ENCODE measurements around the gene TALDO1. TPM values are rescaled to one million over a fixed set of nuclear protein-coding genes. Genes with fewer than 3 reads are reported as not detected.

TALDO1 gene
- total and polyA plus RNA-seq, 4 donors: 72.5 to 181 (median 128) TPM

DNA sequence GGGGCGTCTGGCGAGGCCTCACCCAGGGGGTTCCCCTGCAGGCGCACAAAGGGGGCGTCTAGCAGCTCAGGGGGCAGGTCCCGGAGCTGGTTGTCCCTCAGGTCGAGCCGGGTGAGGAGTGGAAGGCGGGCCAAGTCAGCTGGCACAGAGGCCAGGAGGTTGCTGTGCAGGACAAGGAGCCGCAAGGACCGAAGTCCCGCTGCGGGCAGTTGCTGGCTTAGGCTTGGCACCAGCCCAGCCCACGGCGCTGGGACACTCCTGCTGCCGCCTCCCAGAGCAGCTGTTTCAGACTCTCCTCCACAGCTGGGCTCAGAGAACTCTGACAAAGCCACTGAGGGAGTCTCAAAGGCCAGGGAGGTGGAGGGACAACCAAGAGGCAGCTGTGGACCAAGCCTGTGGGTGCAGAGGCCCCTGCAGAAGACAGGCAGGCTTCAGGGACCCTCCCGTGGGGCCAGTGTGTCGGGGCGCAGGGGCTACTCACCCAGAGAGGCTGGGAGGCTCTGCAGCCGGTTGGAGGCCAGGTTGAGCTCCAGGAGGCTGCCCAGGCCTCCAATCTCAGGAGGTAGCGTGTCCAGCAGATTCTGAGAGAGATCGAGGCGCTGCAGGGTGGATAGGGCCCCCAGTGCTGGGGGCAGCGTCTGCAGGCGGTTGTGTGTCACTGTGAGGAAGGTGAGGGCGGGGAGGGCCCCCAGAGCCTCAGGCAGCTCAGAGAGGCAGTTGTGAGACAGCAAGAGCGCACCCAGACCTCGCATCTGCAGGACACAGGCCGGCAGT lies 55.6 kb downstream of the TALDO1 start:
- Histone ChIP-seq H3K9ac (ENCODE audit: low read depth in 1 of 2, low read length in 2 of 2) (no peak overlapping the region), H3K4me3 (ENCODE audit: low read depth in 1 of 3, low read length in 3 of 3) (no peak overlapping the region), H3K4me1 (ENCODE audit: control insufficient read depth in 4 of 4, insufficient read depth in 4 of 4, low read length in 3 of 4) (peaks cover 7 to 19% (median 16%) of the 10 kb centered on the region in 4 donors), H3K27ac (ENCODE audit: low read depth in 1 of 2, low read length in 2 of 2) (no peak overlapping the region), H3K36me3 (ENCODE audit: control insufficient read depth in 4 of 4, insufficient read depth in 3 of 4, low read depth in 1 of 4, low read length in 3 of 4) (peaks cover 0 to 5% (median 1%) of the 10 kb centered on the region in 4 donors), H3K27me3 (ENCODE audit: control insufficient read depth in 4 of 4, insufficient read depth in 4 of 4, low read length in 3 of 4) (no peaks in the 10 kb centered on the region), H3K9me3 (ENCODE audit: control insufficient read depth in 4 of 4, low read length in 3 of 4) (no peaks in the 10 kb centered on the region)
- DNase-seq (ENCODE audit: low spot score): no peak
- WGBS: 92% methylated on average over 28 of the region's 28 CpGs
- TF ChIP-seq RXRA (IDR thresholded peaks at IDR 0.05) (no peak), FOXA1 (IDR thresholded peaks at IDR 0.05) (no peak), HNF4A (conservative IDR thresholded peaks at IDR 0.05) (no peak), TAF1 (conservative IDR thresholded peaks at IDR 0.05) (no peak), YY1 (IDR thresholded peaks at IDR 0.05) (no peak), NR2F2 (IDR thresholded peaks at IDR 0.05) (no peak), JUND (IDR thresholded peaks at IDR 0.05) (no peak), EGR1 (IDR thresholded peaks at IDR 0.05; ENCODE audit: low read depth in 2 of 2) (no peak), SP1 (IDR thresholded peaks at IDR 0.05) (no peak), HNF4G (IDR thresholded peaks at IDR 0.05) (no peak), RAD21 (IDR thresholded peaks at IDR 0.05) (no peak), FOXA2 (IDR thresholded peaks at IDR 0.05) (no peak)
- TF ChIP-seq, protein P1, sequence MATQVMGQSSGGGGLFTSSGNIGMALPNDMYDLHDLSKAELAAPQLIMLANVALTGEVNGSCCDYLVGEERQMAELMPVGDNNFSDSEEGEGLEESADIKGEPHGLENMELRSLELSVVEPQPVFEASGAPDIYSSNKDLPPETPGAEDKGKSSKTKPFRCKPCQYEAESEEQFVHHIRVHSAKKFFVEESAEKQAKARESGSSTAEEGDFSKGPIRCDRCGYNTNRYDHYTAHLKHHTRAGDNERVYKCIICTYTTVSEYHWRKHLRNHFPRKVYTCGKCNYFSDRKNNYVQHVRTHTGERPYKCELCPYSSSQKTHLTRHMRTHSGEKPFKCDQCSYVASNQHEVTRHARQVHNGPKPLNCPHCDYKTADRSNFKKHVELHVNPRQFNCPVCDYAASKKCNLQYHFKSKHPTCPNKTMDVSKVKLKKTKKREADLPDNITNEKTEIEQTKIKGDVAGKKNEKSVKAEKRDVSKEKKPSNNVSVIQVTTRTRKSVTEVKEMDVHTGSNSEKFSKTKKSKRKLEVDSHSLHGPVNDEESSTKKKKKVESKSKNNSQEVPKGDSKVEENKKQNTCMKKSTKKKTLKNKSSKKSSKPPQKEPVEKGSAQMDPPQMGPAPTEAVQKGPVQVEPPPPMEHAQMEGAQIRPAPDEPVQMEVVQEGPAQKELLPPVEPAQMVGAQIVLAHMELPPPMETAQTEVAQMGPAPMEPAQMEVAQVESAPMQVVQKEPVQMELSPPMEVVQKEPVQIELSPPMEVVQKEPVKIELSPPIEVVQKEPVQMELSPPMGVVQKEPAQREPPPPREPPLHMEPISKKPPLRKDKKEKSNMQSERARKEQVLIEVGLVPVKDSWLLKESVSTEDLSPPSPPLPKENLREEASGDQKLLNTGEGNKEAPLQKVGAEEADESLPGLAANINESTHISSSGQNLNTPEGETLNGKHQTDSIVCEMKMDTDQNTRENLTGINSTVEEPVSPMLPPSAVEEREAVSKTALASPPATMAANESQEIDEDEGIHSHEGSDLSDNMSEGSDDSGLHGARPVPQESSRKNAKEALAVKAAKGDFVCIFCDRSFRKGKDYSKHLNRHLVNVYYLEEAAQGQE (IDR thresholded peaks at IDR 0.05): no peak
- TF ChIP-seq, protein P2, sequence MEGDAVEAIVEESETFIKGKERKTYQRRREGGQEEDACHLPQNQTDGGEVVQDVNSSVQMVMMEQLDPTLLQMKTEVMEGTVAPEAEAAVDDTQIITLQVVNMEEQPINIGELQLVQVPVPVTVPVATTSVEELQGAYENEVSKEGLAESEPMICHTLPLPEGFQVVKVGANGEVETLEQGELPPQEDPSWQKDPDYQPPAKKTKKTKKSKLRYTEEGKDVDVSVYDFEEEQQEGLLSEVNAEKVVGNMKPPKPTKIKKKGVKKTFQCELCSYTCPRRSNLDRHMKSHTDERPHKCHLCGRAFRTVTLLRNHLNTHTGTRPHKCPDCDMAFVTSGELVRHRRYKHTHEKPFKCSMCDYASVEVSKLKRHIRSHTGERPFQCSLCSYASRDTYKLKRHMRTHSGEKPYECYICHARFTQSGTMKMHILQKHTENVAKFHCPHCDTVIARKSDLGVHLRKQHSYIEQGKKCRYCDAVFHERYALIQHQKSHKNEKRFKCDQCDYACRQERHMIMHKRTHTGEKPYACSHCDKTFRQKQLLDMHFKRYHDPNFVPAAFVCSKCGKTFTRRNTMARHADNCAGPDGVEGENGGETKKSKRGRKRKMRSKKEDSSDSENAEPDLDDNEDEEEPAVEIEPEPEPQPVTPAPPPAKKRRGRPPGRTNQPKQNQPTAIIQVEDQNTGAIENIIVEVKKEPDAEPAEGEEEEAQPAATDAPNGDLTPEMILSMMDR (IDR thresholded peaks at IDR 0.05; ENCODE audit: low read depth, low read length, missing input control): no peak
- TF ChIP-seq, protein P3, sequence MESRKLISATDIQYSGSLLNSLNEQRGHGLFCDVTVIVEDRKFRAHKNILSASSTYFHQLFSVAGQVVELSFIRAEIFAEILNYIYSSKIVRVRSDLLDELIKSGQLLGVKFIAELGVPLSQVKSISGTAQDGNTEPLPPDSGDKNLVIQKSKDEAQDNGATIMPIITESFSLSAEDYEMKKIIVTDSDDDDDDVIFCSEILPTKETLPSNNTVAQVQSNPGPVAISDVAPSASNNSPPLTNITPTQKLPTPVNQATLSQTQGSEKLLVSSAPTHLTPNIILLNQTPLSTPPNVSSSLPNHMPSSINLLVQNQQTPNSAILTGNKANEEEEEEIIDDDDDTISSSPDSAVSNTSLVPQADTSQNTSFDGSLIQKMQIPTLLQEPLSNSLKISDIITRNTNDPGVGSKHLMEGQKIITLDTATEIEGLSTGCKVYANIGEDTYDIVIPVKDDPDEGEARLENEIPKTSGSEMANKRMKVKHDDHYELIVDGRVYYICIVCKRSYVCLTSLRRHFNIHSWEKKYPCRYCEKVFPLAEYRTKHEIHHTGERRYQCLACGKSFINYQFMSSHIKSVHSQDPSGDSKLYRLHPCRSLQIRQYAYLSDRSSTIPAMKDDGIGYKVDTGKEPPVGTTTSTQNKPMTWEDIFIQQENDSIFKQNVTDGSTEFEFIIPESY (IDR thresholded peaks at IDR 0.05): no peak
- TF ChIP-seq, protein P4, sequence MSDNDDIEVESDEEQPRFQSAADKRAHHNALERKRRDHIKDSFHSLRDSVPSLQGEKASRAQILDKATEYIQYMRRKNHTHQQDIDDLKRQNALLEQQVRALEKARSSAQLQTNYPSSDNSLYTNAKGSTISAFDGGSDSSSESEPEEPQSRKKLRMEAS (IDR thresholded peaks at IDR 0.05): no peak

DNA sequence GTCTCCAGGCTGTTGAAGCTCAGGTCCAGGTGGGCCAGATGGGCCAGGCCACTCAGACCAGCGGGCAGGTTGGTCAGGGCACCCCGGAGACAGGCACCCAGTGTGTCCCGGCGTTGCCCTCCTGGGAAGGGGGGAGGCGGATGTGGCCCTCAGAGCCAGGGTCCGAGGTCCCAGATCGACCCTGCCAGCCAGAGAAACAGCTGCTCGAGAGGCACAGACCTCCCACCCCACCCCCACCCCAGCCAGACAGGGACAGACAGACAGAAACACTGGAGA lies 56.1 kb downstream of the TALDO1 start:
- 92% methylated on average over 8 of the region's 8 CpGs for WGBS
- H3K36me3 ChIP-seq (ENCODE audit: control insufficient read depth in 4 of 4, insufficient read depth in 3 of 4, low read depth in 1 of 4, low read length in 3 of 4): peaks cover 0 to 5% (median 1%) of the 10 kb centered on the region in 4 donors
- H3K4me3 ChIP-seq (ENCODE audit: low read depth in 1 of 3, low read length in 3 of 3): no peak overlapping the region
- no peaks in the 10 kb centered on the region for H3K27me3 ChIP-seq (ENCODE audit: control insufficient read depth in 4 of 4, insufficient read depth in 4 of 4, low read length in 3 of 4)
- no peak for DNase-seq (ENCODE audit: low spot score)
- no peak overlapping the region for H3K9ac ChIP-seq (ENCODE audit: low read depth in 1 of 2, low read length in 2 of 2)
- no peak overlapping the region for H3K27ac ChIP-seq (ENCODE audit: low read depth in 1 of 2, low read length in 2 of 2)
- TF ChIP-seq, protein P3 (IDR thresholded peaks at IDR 0.05): no peak
- TF ChIP-seq YY1 (IDR thresholded peaks at IDR 0.05) (no peak), TAF1 (conservative IDR thresholded peaks at IDR 0.05) (no peak), NR2F2 (IDR thresholded peaks at IDR 0.05) (no peak), RAD21 (IDR thresholded peaks at IDR 0.05) (no peak), RXRA (IDR thresholded peaks at IDR 0.05) (no peak), HNF4A (conservative IDR thresholded peaks at IDR 0.05) (no peak)
- TF ChIP-seq, protein P1 (IDR thresholded peaks at IDR 0.05): no peak
- H3K9me3 ChIP-seq (ENCODE audit: control insufficient read depth in 4 of 4, low read length in 3 of 4): no peaks in the 10 kb centered on the region
- H3K4me1 ChIP-seq (ENCODE audit: control insufficient read depth in 4 of 4, insufficient read depth in 4 of 4, low read length in 3 of 4): peaks cover 8 to 17% (median 15%) of the 10 kb centered on the region in 4 donors
